H1 (cell line): ENCODE measurements around the gene PPP1R3G. TPM values are rescaled to one million over a fixed set of nuclear protein-coding genes. Genes with fewer than 3 reads are reported as not detected.

Experiments
- CTCF ChIA-PET: fragments of 300-600 bp; sonication (Branson Sonifier 250); formaldehyde crosslinking; loops from one replicate; lab custom pipeline; 2021; ENCODE audit not compliant: partially characterized antibody; lab: Charles Lee
- POLR2A ChIA-PET: fragments of 300-600 bp; sonication (Branson Sonifier 250); formaldehyde crosslinking; loops from one replicate; lab custom pipeline; 2021; ENCODE audit warnings: inconsistent platforms; ENCODE audit not compliant: partially characterized antibody; lab: Charles Lee
- DNase-seq, 2 experiments: peaks; one replicate each; pipeline versions ENCODE4 v3.0.0 to v3.0.0-alpha.2; 2010 to 2022; ENCODE audit warnings: low spot score in 2 of 2, low read depth in 1 of 2, mixed read lengths in 1 of 2
- FAIRE-seq: peaks from 2 replicates; lab custom pipeline; 2011; peaks lifted over from hg19 to GRCh38; lab: Jason Lieb, UNC
- H2AFZ ChIP-seq: 2 replicates; pipeline ENCODE4 v1.8.1; 2012; ENCODE audit warnings: low read length, inconsistent platforms
- H2AK5ac ChIP-seq: 2 replicates; pipeline ENCODE4 v1.6.1; 2013; ENCODE audit warnings: low read depth, low read length
- H2BK120ac ChIP-seq: replicated peaks from 2 replicates; pipeline ENCODE3; 2013; ENCODE audit warnings: low read depth, low read length, inconsistent platforms
- H2BK12ac ChIP-seq: 2 replicates; pipeline ENCODE4 v1.6.1; 2013; ENCODE audit warnings: low read depth, low read length
- H2BK15ac ChIP-seq: 2 replicates; pipeline ENCODE4 v1.6.1; 2013; ENCODE audit warnings: low read length
- H2BK20ac ChIP-seq: 2 replicates; pipeline ENCODE4 v1.6.1; 2013; ENCODE audit warnings: low read length
- H2BK5ac ChIP-seq: 2 replicates; pipeline ENCODE4 v1.6.1; 2013; ENCODE audit warnings: low read depth, low read length
- H3K14ac ChIP-seq: 2 replicates; pipeline ENCODE4 v1.6.1; 2013; ENCODE audit warnings: inconsistent platforms; ENCODE audit not compliant: insufficient read length
- H3K18ac ChIP-seq: 2 replicates; pipeline ENCODE4 v1.6.1; 2013; ENCODE audit warnings: low read length; ENCODE audit errors: extremely low read depth
- H3K23ac ChIP-seq: 2 replicates; pipeline ENCODE4 v1.6.1; 2013; ENCODE audit warnings: inconsistent platforms; ENCODE audit not compliant: insufficient read length
- H3K23me2 ChIP-seq: 2 replicates; pipeline ENCODE4 v1.6.1; 2013; ENCODE audit warnings: low read depth, low read length
- H3K27ac ChIP-seq: 2 replicates; pipeline ENCODE4 v1.6.1; 2011; ENCODE audit warnings: low read depth, low read length, inconsistent platforms
- H3K27me3 ChIP-seq, 4 experiments: replicated peaks in 1 of 4; 1 replicate in 1 of 4; 2 replicates in 3 of 4; pipeline versions ENCODE4 v1.6.1 to v1.8.1; 2011 to 2013; ENCODE audit warnings: low read length in 3 of 4, mild to moderate bottlenecking in 3 of 4, inconsistent platforms in 2 of 4, mixed read lengths in 2 of 4, moderate library complexity in 1 of 4; ENCODE audit not compliant: control insufficient read depth in 3 of 4, insufficient read depth in 3 of 4; ENCODE audit errors: extremely low read depth in 1 of 4
- H3K36me3 ChIP-seq, 4 experiments: 2 replicates each; pipeline versions ENCODE4 v1.6.1 to v1.8.1; 2011 to 2013; ENCODE audit warnings: mild to moderate bottlenecking in 4 of 4, low read length in 3 of 4, moderate library complexity in 2 of 4, control low read depth in 1 of 4, inconsistent platforms in 1 of 4; ENCODE audit not compliant: insufficient read depth in 4 of 4, control insufficient read depth in 2 of 4
- H3K4ac ChIP-seq: replicated peaks from 2 replicates; pipeline ENCODE3; 2013; ENCODE audit warnings: low read length, low read depth, mixed read lengths, inconsistent platforms; ENCODE audit not compliant: insufficient read length
- H3K4me1 ChIP-seq, 4 experiments: replicated peaks in 1 of 4; 1 replicate in 1 of 4; 2 replicates in 3 of 4; pipeline versions ENCODE4 v1.6.1 to v1.8.1; 2011 to 2013; ENCODE audit warnings: low read length in 3 of 4, inconsistent platforms in 2 of 4, mixed read lengths in 1 of 4; ENCODE audit not compliant: insufficient read depth in 4 of 4, control insufficient read depth in 3 of 4
- H3K4me2 ChIP-seq, 2 experiments: 2 replicates each; pipeline versions ENCODE4 v1.6.1 to v1.8.1; 2011 to 2013; ENCODE audit warnings: low read depth in 2 of 2, low read length in 2 of 2, control low read depth in 1 of 2, inconsistent platforms in 1 of 2, mild to moderate bottlenecking in 1 of 2; ENCODE audit not compliant: insufficient read depth in 1 of 2
- H3K4me3 ChIP-seq, 4 experiments: fragments of 200-600, 300-600 bp in 1 of 4; sonication (generic), shearing (Covaris generic), sonication (Bioruptor Twin) in 1 of 4; 2 replicates each; pipeline versions ENCODE4 v1.5.1 to v1.8.1; 2011 to 2016; ENCODE audit warnings: low read length in 4 of 4, low read depth in 3 of 4, control low read depth in 2 of 4, inconsistent platforms in 2 of 4, mild to moderate bottlenecking in 2 of 4, mixed read lengths in 1 of 4, moderate library complexity in 1 of 4; ENCODE audit not compliant: insufficient read depth in 2 of 4; ENCODE audit errors: extremely low read depth in 1 of 4
- H3K56ac ChIP-seq: replicated peaks from 2 replicates; pipeline ENCODE3; 2013; ENCODE audit warnings: low read depth, mild to moderate bottlenecking, mixed read lengths, low read length, inconsistent platforms; ENCODE audit not compliant: insufficient read length
- H3K79me1 ChIP-seq: 2 replicates; pipeline ENCODE4 v1.6.1; 2013; ENCODE audit warnings: low read depth, low read length, control low read depth
- H3K79me2 ChIP-seq, 2 experiments: 2 replicates each; pipeline versions ENCODE4 v1.6.1 to v1.8.1; 2012 to 2013; ENCODE audit warnings: low read length in 2 of 2, mild to moderate bottlenecking in 2 of 2, inconsistent platforms in 1 of 2; ENCODE audit not compliant: insufficient read depth in 2 of 2, control insufficient read depth in 1 of 2
- H3K9ac ChIP-seq, 4 experiments: replicated peaks in 1 of 4; 1 replicate in 1 of 4; 2 replicates in 3 of 4; pipeline versions ENCODE4 v1.6.1 to v1.8.1; 2011 to 2013; ENCODE audit warnings: low read depth in 3 of 4, low read length in 3 of 4, control low read depth in 2 of 4, mild to moderate bottlenecking in 2 of 4, moderate library complexity in 2 of 4, inconsistent platforms in 1 of 4; ENCODE audit errors: extremely low read depth in 1 of 4
- H3K9me3 ChIP-seq, 2 experiments: 2 replicates each; pipeline versions ENCODE4 v1.6.1 to v1.8.1; 2012 to 2013; ENCODE audit warnings: mild to moderate bottlenecking in 2 of 2, moderate library complexity in 2 of 2, control low read depth in 1 of 2, inconsistent platforms in 1 of 2, low read depth in 1 of 2, low read length in 1 of 2, mixed read lengths in 1 of 2; ENCODE audit not compliant: insufficient read depth in 2 of 2
- H4K20me1 ChIP-seq, 2 experiments: replicated peaks in 1 of 2; 2 replicates each; pipeline versions ENCODE3 to v1.8.1; 2011 to 2013; ENCODE audit warnings: inconsistent platforms in 2 of 2, low read length in 2 of 2, mild to moderate bottlenecking in 1 of 2; ENCODE audit not compliant: insufficient read depth in 2 of 2, control insufficient read depth in 1 of 2
- H4K5ac ChIP-seq: 2 replicates; pipeline ENCODE4 v1.6.1; 2013; ENCODE audit warnings: low read length, low read depth, mixed read lengths, inconsistent platforms; ENCODE audit not compliant: insufficient read length
- H4K8ac ChIP-seq: 2 replicates; pipeline ENCODE4 v1.8.0; 2013; ENCODE audit warnings: mild to moderate bottlenecking, moderate library complexity, low read length, inconsistent platforms; ENCODE audit not compliant: insufficient read depth; ENCODE audit errors: extremely low read depth
- H4K91ac ChIP-seq: replicated peaks from 2 replicates; pipeline ENCODE3; 2013; ENCODE audit warnings: low read length, mixed read lengths, inconsistent platforms; ENCODE audit not compliant: insufficient read length
- BCL11A ChIP-seq, 2 experiments: IDR thresholded peaks; one replicate each; pipeline ENCODE4 v1.6.1; 2011; ENCODE audit warnings: low read depth in 2 of 2, low read length in 2 of 2, mild to moderate bottlenecking in 2 of 2
- BRCA1 ChIP-seq: IDR thresholded peaks from 2 replicates; pipeline ENCODE4 v1.6.1; 2012; ENCODE audit warnings: low read depth, low read length, improper control_type of control experiment
- HDAC2 ChIP-seq, 2 experiments: fragments of 300-600 bp in 1 of 2; sonication (generic) in 1 of 2; IDR thresholded peaks; 2 replicates each; pipeline ENCODE4 v1.6.1; 2011 to 2012; ENCODE audit warnings: low read depth in 2 of 2, low read length in 2 of 2, mild to moderate bottlenecking in 2 of 2, moderate library complexity in 2 of 2, borderline replicate concordance in 1 of 2, inconsistent platforms in 1 of 2
- JUND ChIP-seq: IDR thresholded peaks from 2 replicates; pipeline ENCODE4 v1.6.1; 2011; ENCODE audit warnings: mild to moderate bottlenecking, improper control_type of control experiment, low read length
- POU5F1 ChIP-seq: IDR thresholded peaks from 2 replicates; pipeline ENCODE4 v1.6.1; 2011; ENCODE audit warnings: low read depth, mild to moderate bottlenecking, low read length, moderate library complexity
- TAF7 ChIP-seq: optimal IDR thresholded peaks from 2 replicates; pipeline ENCODE3; 2011; ENCODE audit warnings: low read depth, mild to moderate bottlenecking, inconsistent platforms, low read length, moderate library complexity, borderline replicate concordance
- TCF12 ChIP-seq: IDR thresholded peaks from 2 replicates; pipeline ENCODE4 v1.6.1; 2011; ENCODE audit warnings: low read depth, mild to moderate bottlenecking, low read length
- WGBS, 2 experiments: shearing (Covaris generic) in 1 of 2; methylation state at CpG; one replicate each; pipeline versions ENCODE4 v1.1.6 to v1.1.7; 2013 to 2015; ENCODE audit warnings: low lambda C conversion rate in 2 of 2, mixed read lengths in 2 of 2, inconsistent platforms in 1 of 2, low coverage in 1 of 2, missing lambda C conversion rate in 1 of 2; ENCODE audit not compliant: insufficient replicate concordance in 2 of 2, insufficient coverage in 1 of 2, insufficient read length in 1 of 2; ENCODE audit errors: extremely low coverage in 1 of 2, missing lambda C conversion rate in 1 of 2; 5-methylcytosine and 5-hydroxymethylcytosine counted together
- polyA plus RNA-seq, 7 experiments: library from polyadenylated mRNA; depleted of rRNA in 3 of 7; stranded (reverse) in 5 of 7; unstranded in 2 of 7; fragments of >200 nt in 5 of 7; fragments of 200-250 nt in 2 of 7; gene quantifications; 1 replicate in 5 of 7; 2 replicates in 1 of 7; 4 replicates in 1 of 7; pipeline versions ENCODE4 v1.2.1 to v1.2.3, GENCODE V29; 2011 to 2013; ENCODE audit warnings: missing spikeins in 2 of 7, mixed read lengths in 2 of 7
- total RNA-seq: library from RNA; stranded (reverse); fragmentation: NEBNext Ultra II Directional; extraction: Animal tissue kit (Norgen Biotek cat#: 25700); gene quantifications from 2 replicates; pipeline ENCODE4 v1.2.1, GENCODE V29; 2021
- TF ChIP-seq, protein P1 (sequence below): IDR thresholded peaks from 2 replicates; pipeline ENCODE4 v1.6.1; 2012; ENCODE audit warnings: low read length, inconsistent platforms
- TF ChIP-seq, protein P2 (sequence below): IDR thresholded peaks from 2 replicates; pipeline ENCODE4 v1.6.1; 2011; ENCODE audit warnings: low read length, improper control_type of control experiment

PPP1R3G gene
- total and polyA plus RNA-seq, 2 of the 8 experiments (the other 6 are each of a cell fraction or from before 2014, with no cell fraction given) = 0.03 to 0.09 TPM

DNA sequence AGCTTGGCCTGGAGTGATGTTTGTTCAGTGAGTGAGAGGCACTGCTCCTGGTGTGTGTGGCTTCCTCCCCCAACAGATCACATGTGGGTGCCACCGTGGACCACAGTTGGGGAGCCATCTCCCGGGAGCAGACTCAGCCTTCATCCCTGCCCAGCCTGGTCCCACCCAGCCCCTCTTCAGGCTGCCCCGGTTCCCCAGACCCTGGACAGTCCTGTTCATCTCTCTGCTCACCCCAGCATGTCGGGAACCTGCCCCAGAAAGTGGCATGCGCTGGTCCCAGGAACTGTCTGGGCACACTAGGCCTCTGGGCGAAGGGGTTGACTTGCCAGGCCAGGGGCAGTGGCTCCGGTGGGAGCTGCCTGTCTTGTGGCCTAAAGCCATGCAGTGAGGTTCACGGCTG, 21.5 kb upstream of the PPP1R3G start:
- CTCF ChIA-PET = no interaction called here
- Histone ChIP-seq H3K27ac (no peak overlapping the region), H3K36me3 (no peaks in the 10 kb centered on the region), H3K4me2 (no peak overlapping the region), H2BK5ac (no peak overlapping the region), H3K4me3 (no peak overlapping the region), H3K23me2 (no peaks in the 10 kb centered on the region), H3K56ac (no peak overlapping the region), H3K27me3 (no peaks in the 10 kb centered on the region), H3K14ac (no peak overlapping the region), H3K9me3 (no peaks in the 10 kb centered on the region; a peak in 1 of 4 replicates), H2BK15ac (no peak overlapping the region), H3K4me1 (no peaks in the 10 kb centered on the region), H2BK120ac (no peak overlapping the region), H3K4ac (no peak overlapping the region), H2AK5ac (no peak overlapping the region), H4K8ac (0 out of 2 replicates have a peak overlapping the region, but pooled peaks have one; percentile 80), H4K5ac (no peak overlapping the region), H3K18ac (no peak overlapping the region), H2BK20ac (no peak overlapping the region), H3K79me1 (no peaks in the 10 kb centered on the region), H4K91ac (no peak overlapping the region), H3K9ac (no peak overlapping the region), H2BK12ac (no peak overlapping the region), H2AFZ (no peak overlapping the region), H3K79me2 (no peaks in the 10 kb centered on the region), H4K20me1 (no peaks in the 10 kb centered on the region), H3K23ac (no peak overlapping the region)
- FAIRE-seq = no peak
- POLR2A ChIA-PET = no interaction called here
- no peak for DNase-seq
- 88% methylated on average over 7 of the region's 8 CpGs; no CpG with 5 or more reads in 1 of the 2 experiments for WGBS, 2 experiments
- no peak for TF ChIP-seq POU5F1
- TF ChIP-seq TCF12 = no peak
- TF ChIP-seq BRCA1 = no peak
- TF ChIP-seq HDAC2 (IDR thresholded peaks at IDR 0.05; ENCODE audit: borderline replicate concordance in 1 of 2, low read depth in 2 of 2, low read length in 2 of 2) = no peak
- TF ChIP-seq, protein P1, sequence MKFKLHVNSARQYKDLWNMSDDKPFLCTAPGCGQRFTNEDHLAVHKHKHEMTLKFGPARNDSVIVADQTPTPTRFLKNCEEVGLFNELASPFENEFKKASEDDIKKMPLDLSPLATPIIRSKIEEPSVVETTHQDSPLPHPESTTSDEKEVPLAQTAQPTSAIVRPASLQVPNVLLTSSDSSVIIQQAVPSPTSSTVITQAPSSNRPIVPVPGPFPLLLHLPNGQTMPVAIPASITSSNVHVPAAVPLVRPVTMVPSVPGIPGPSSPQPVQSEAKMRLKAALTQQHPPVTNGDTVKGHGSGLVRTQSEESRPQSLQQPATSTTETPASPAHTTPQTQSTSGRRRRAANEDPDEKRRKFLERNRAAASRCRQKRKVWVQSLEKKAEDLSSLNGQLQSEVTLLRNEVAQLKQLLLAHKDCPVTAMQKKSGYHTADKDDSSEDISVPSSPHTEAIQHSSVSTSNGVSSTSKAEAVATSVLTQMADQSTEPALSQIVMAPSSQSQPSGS = no peak
- TF ChIP-seq JUND = no peak
- TF ChIP-seq TAF7 = no peak
- TF ChIP-seq, protein P2, sequence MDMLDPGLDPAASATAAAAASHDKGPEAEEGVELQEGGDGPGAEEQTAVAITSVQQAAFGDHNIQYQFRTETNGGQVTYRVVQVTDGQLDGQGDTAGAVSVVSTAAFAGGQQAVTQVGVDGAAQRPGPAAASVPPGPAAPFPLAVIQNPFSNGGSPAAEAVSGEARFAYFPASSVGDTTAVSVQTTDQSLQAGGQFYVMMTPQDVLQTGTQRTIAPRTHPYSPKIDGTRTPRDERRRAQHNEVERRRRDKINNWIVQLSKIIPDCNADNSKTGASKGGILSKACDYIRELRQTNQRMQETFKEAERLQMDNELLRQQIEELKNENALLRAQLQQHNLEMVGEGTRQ = no peak
- no peak for TF ChIP-seq BCL11A (IDR thresholded peaks at IDR 0.05; ENCODE audit: low read depth in 2 of 2, low read length in 2 of 2)
